Gastroesophageal sphincter (tissue), 4 donors: ENCODE results near the gene JDP2. TPM values are rescaled to one million over a fixed set of nuclear protein-coding genes. Genes with fewer than 3 reads are reported as not detected.

Experiments used
- ATAC-seq: fragments of 150-250 bp; one replicate; pipeline ENCODE4 v1.9.1; 2016; ENCODE audit warnings: mild to moderate bottlenecking, moderate library complexity
- H3K27ac ChIP-seq, 4 donors: fragments of 200-600 bp; sonication (generic) in 3 of 4; 1 replicate in 3 of 4; 2 replicates in 1 of 4; pipeline ENCODE4 v1.5.1; 2016 to 2019
- H3K27me3 ChIP-seq: fragments of 200-600 bp; sonication (generic); one replicate; pipeline ENCODE4 v1.5.1; 2019
- H3K36me3 ChIP-seq, 2 donors: fragments of 200-600 bp; sonication (generic); one replicate each; pipeline ENCODE4 v1.5.1; 2019; ENCODE audit warnings: control low read depth in 1 of 2
- H3K4me1 ChIP-seq, 3 donors: fragments of 200-600 bp; sonication (generic); 1 replicate in 2 of 3; 2 replicates in 1 of 3; pipeline ENCODE4 v1.5.1; 2016 to 2019; ENCODE audit warnings: control low read depth in 2 of 3
- H3K4me3 ChIP-seq, 2 donors: fragments of 200-600 bp; sonication (generic); one replicate each; pipeline ENCODE4 v1.5.1; 2019; ENCODE audit warnings: mild to moderate bottlenecking in 1 of 2, moderate library complexity in 1 of 2
- H3K9me3 ChIP-seq, 3 donors: fragments of 200-600 bp; sonication (generic); one replicate each; pipeline ENCODE4 v1.5.1; 2017 to 2019; ENCODE audit warnings: control low read depth in 2 of 3
- EP300 ChIP-seq: sonication (generic); formaldehyde crosslinking; IDR thresholded peaks from one replicate; pipeline ENCODE4 v1.6.1; 2017; ENCODE audit warnings: antibody characterized with exemption, mild to moderate bottlenecking
- POLR2A ChIP-seq, 2 donors: fragments of 450-650 bp; IDR thresholded peaks; one replicate each; pipeline ENCODE4 v1.6.1; 2017; ENCODE audit warnings: antibody characterized with exemption in 2 of 2, mild to moderate bottlenecking in 2 of 2, moderate library complexity in 1 of 2
- POLR2AphosphoS5 ChIP-seq: sonication (generic); formaldehyde crosslinking; IDR thresholded peaks from one replicate; pipeline ENCODE4 v1.6.1; 2017; ENCODE audit warnings: antibody characterized with exemption
- WGBS, 2 donors: methylation state at CpG; one replicate each; pipeline ENCODE4 v1.1.5; 2018; ENCODE audit warnings: low coverage in 1 of 2; 5-methylcytosine and 5-hydroxymethylcytosine counted together
- total RNA-seq, 4 donors: library from RNA; depleted of rRNA; stranded (reverse); fragments of >200 nt; gene quantifications; one replicate each; pipeline ENCODE4 v1.1.0, GENCODE V29; 2016
- TF ChIP-seq, protein P1 (sequence below), 4 experiments: fragments of 200-600 bp in 2 of 4; fragments of 450-650 bp in 2 of 4; sonication (generic) in 1 of 4; IDR thresholded peaks; one replicate each; pipeline ENCODE4 v1.5.1; 2017 to 2019; ENCODE audit warnings: antibody characterized with exemption in 4 of 4, mild to moderate bottlenecking in 2 of 4, moderate library complexity in 2 of 4

JDP2 gene
- total RNA-seq, 4 donors from 2014 or later: 55.6 to 90.0 (median 70.8) TPM

DNA sequence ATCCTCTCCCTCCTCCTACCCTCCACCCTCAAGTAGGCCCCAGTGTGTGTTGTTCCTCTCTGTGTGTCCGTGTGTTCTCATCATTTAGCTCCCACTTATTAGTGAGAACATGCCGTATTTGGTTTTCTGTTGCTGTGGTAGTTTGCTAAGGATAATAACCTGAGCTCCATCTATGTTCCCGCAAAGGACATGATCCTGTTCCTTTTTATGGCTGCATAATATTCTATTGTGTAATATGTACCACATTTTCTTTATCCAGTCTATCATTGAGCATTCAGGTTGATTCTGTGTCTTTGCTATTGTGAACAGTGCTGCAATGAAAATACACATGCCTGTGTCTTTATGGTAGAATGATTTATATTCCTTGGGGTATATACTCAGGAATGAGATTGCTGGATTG lies 30.5 kb downstream of the JDP2 start:
- 92 to 100% methylated on average over 2 to 3 of the region's 3 CpGs for WGBS, 2 donors
- H3K9me3 ChIP-seq: no peaks in the 10 kb centered on the region
- peaks cover 6 to 94% (median 58%) of the 10 kb centered on the region in 3 donors for H3K4me1 ChIP-seq
- H3K36me3 ChIP-seq: peaks cover 0 to 19% of the 10 kb centered on the region in 2 donors
- H3K27me3 ChIP-seq: no peaks in the 10 kb centered on the region
- ATAC-seq: no peak
- no peak overlapping the region for H3K4me3 ChIP-seq
- TF ChIP-seq, protein P1, sequence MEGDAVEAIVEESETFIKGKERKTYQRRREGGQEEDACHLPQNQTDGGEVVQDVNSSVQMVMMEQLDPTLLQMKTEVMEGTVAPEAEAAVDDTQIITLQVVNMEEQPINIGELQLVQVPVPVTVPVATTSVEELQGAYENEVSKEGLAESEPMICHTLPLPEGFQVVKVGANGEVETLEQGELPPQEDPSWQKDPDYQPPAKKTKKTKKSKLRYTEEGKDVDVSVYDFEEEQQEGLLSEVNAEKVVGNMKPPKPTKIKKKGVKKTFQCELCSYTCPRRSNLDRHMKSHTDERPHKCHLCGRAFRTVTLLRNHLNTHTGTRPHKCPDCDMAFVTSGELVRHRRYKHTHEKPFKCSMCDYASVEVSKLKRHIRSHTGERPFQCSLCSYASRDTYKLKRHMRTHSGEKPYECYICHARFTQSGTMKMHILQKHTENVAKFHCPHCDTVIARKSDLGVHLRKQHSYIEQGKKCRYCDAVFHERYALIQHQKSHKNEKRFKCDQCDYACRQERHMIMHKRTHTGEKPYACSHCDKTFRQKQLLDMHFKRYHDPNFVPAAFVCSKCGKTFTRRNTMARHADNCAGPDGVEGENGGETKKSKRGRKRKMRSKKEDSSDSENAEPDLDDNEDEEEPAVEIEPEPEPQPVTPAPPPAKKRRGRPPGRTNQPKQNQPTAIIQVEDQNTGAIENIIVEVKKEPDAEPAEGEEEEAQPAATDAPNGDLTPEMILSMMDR (IDR thresholded peaks at IDR 0.05): no peak
- TF ChIP-seq POLR2AphosphoS5 (no peak), EP300 (no peak), POLR2A (IDR thresholded peaks at IDR 0.05) (no peak)
- H3K27ac ChIP-seq: peak overlapping the region in 2 of 4 donors; percentile 59 to 60

DNA sequence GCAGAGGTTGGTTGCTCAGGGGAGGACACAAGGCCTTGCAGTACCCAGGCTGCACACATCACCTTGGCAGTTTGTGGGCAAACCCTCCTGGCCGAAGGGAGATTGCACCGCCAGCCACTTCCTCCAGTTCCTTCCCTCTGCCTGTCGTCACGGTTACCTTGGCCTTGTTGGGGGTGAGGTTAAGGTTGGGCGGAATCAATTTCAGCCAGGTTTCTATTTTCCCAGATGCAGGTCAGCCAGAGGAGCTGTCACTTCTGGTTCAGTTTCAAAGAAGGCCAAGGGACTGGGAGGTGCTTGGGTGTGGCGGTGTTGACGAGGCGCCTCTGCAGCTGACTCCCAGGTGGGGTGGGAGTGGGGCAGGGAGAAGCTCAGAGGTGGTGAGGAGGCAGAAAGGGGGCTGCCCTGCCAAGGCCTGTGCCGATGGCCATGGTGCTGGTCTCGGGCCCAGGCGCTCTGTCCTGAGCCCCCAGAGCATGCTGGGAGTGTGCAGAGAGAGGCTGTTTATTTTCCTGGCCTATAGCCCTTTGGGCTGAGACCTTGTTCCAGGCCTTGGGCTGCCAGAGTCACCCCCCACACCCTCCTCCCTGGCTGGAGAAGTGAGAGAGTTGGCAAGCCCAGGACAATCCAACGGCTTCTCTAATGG lies 31.4 kb downstream of the JDP2 start:
- Histone ChIP-seq H3K4me1 (peaks cover 2 to 91% (median 49%) of the 10 kb centered on the region in 3 donors), H3K4me3 (no peak overlapping the region), H3K27ac (peak overlapping the region in 3 of 4 donors; percentile 59 to 68 (median 60)), H3K9me3 (no peaks in the 10 kb centered on the region), H3K36me3 (peaks cover 0 to 22% of the 10 kb centered on the region in 2 donors), H3K27me3 (no peaks in the 10 kb centered on the region)
- WGBS, 2 donors: 80% methylated on average over 1 of the region's 12 CpGs; no CpG with 5 or more reads in 1 of the 2 donors
- TF ChIP-seq POLR2AphosphoS5: no peak
- TF ChIP-seq, protein P1 (IDR thresholded peaks at IDR 0.05): peak in 1 of 4 experiments; percentile 8
- peak; percentile 50 for ATAC-seq

DNA sequence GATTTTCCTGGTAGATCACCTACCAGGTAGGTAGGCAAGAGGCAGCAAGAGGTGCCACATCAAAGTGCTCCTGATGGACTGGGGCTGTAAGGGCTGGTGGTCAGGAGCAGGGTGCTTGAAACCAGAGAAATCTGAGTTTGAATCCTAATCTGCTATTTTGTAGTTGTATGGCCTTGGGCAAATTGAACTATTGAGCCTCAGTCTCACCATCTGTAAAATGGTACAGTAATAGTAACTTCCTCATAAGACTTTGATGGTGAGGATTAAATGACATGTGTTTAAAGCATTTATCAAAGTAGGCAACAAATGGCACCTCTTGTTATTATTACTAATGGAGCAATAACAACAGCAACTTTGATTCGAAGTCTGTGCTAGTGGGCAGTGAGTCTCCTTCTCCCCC lies 32.0 kb downstream of the JDP2 start:
- 90% methylated on average over 1 of the region's 1 CpG; no CpG with 5 or more reads in 1 of the 2 donors for WGBS, 2 donors
- no peak for ATAC-seq
- Histone ChIP-seq H3K4me3 (no peak overlapping the region), H3K27me3 (no peaks in the 10 kb centered on the region), H3K36me3 (peaks cover 0 to 25% of the 10 kb centered on the region in 2 donors), H3K4me1 (peaks cover 2 to 89% (median 43%) of the 10 kb centered on the region in 3 donors), H3K27ac (peak overlapping the region in 3 of 4 donors; percentile 59 to 68 (median 60)), H3K9me3 (no peaks in the 10 kb centered on the region)
- no peak for TF ChIP-seq EP300

DNA sequence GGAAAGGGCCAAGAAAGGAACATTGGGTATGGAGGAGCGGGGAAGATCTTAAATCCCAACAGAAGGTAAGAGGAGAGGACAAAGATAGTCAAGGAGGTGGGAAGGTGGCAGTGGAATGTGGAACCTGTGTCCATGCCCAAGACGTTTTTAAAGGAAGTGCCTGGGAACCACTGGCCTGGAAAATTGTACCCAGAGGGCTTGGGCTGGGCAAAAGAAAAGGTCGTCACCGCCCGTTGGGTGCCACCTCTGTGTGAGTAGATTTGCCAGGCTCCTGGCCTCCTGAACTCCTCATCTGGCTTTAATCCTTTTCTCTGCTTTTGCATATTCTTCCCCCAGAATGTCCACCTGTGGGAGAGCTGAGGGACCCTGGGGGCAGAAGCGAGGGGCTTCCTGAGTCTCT lies 32.6 kb downstream of the JDP2 start:
- H3K27me3 ChIP-seq: no peaks in the 10 kb centered on the region
- TF ChIP-seq, protein P1 (IDR thresholded peaks at IDR 0.05): no peak
- no peak for TF ChIP-seq EP300
- no peak for ATAC-seq
- peak overlapping the region in 3 of 4 donors; percentile 59 to 68 (median 60) for H3K27ac ChIP-seq
- no peaks in the 10 kb centered on the region for H3K9me3 ChIP-seq
- no peak overlapping the region for H3K4me3 ChIP-seq
- WGBS, 2 donors: 78 to 88% methylated on average over 3 to 6 of the region's 6 CpGs
- H3K4me1 ChIP-seq: peaks cover 2 to 88% (median 37%) of the 10 kb centered on the region in 3 donors
- H3K36me3 ChIP-seq: peaks cover 0 to 27% of the 10 kb centered on the region in 2 donors

DNA sequence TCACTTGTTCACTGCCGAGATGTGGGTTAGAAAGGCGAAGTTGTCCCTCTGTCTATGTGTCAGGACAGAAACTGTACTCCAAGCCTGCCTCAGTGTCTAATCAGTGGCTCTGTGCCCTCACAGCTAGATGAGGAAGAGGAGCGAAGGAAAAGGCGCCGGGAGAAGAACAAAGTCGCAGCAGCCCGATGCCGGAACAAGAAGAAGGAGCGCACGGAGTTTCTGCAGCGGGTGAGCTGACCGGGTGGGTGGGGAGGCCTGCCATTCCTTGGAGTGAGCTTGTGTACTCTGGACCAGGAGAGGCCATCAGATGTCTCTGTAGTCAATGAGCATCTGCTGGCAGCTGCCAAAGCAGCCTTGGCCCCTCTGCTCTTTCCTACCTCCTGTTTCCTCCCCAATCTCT lies 33.5 kb downstream of the JDP2 start:
- 100% methylated on average over 4 to 5 of the region's 12 CpGs for WGBS, 2 donors
- no peak for ATAC-seq
- Histone ChIP-seq H3K9me3 (no peaks in the 10 kb centered on the region), H3K27me3 (no peaks in the 10 kb centered on the region), H3K27ac (no peak overlapping the region), H3K4me1 (peaks cover 1 to 88% (median 32%) of the 10 kb centered on the region in 3 donors), H3K36me3 (peaks cover 0 to 27% of the 10 kb centered on the region in 2 donors), H3K4me3 (no peak overlapping the region)
- TF ChIP-seq, protein P1 (IDR thresholded peaks at IDR 0.05): no peak
- TF ChIP-seq POLR2AphosphoS5 (no peak), EP300 (no peak), POLR2A (IDR thresholded peaks at IDR 0.05) (no peak)
